Measurements from ENCODE around the gene GAGE13. TPM values are rescaled to one million over a fixed set of nuclear protein-coding genes. Genes with fewer than 3 reads are reported as not detected.
"Not testable (repeated sequence)": the region's sequence is repeated elsewhere in the genome, so short reads cannot be mapped to it uniquely, and the experiment has no call there.

GAGE13 gene
- total RNA-seq, 1 experiment from 2014 or later: not detected

DNA sequence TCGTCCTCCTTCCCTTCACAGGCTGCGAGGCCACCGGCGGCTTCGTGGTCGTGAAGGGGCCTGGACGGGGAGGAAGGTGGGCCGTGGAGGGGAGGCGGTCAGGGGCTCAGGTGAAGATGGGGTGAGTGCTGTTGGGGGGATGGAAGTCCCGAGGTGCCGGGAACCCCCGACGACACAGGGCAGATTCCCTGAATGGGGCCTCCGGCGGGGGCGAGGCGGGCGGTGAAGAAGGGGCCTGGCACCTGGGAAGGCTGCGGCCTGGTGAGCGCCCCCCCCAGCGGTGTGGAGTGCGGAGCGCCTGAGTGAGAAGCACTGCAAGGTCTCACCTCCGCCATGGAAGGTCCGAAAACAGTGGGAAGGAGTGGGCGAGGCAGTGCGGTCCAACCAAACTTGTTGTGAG lies 9.1 kb upstream of the GAGE13 start:
- in situ Hi-C loops (cut with HindIII; ENCODE audit: low sequenced_read_pairs); DNase-seq (ENCODE audit: low spot score): not testable (repeated sequence)

DNA sequence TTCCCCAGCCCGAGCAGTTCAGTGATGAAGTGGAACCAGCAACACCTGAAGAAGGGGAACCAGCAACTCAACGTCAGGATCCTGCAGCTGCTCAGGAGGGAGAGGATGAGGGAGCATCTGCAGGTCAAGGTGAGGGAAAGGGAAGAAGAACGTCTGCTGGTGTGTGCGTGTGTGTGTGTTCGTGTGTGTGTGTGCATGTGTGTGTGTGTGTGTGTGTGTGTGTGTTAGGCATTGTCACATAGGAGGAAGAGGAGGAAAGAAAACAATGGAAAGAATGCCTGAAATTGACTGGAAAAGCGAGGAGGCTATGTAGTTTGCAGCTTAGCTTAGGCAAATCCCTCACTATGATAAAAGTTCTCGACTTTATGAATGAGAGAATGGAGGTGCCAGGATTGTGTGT lies 7.6 kb upstream of the GAGE13 start:
- DNase-seq (ENCODE audit: low spot score); in situ Hi-C loops (cut with HindIII; ENCODE audit: low sequenced_read_pairs): not testable (repeated sequence)

- DNase-seq (ENCODE audit: low spot score); in situ Hi-C loops (cut with HindIII; ENCODE audit: low sequenced_read_pairs): not testable (repeated sequence)
Measured at GRCh38 chrX:49330421-49330820, 961 bp upstream of the GAGE13 start.

DNA sequence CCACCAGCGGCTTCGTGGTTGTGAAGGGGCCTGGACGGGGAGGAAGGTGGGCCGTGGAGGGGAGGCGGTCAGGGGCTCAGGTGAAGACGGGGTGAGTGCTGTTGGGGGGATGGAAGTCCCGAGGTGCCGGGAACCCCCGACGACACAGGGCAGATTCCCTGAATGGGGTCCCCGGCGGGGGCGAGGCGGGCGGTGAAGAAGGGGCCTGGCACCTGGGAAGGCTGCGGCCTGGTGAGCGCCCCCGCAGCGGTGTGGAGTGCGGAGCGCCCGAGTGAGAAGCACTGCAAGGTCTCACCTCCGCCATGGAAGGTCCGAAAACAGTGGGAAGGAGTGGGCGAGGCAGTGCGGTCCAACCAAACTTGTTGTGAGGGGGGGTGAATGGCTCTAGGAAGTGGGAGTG lies 459 bp downstream of the GAGE13 start:
- in situ Hi-C loops (cut with HindIII; ENCODE audit: low sequenced_read_pairs); DNase-seq (ENCODE audit: low spot score): not testable (repeated sequence)

- DNase-seq (ENCODE audit: low spot score); in situ Hi-C loops (cut with HindIII; ENCODE audit: low sequenced_read_pairs): not testable (repeated sequence)
Measured at GRCh38 chrX:49341449-49341848, 10.1 kb downstream of the GAGE13 start.

GRCh38 chrX:49344496-49345175 lies 13.3 kb downstream of the GAGE13 start:
- in situ Hi-C loops (cut with HindIII; ENCODE audit: low sequenced_read_pairs); DNase-seq (ENCODE audit: low spot score): not testable (repeated sequence)

- in situ Hi-C loops (cut with HindIII; ENCODE audit: low sequenced_read_pairs); DNase-seq (ENCODE audit: low spot score): not testable (repeated sequence)
Measured at GRCh38 chrX:49345402-49345801, 14.0 kb downstream of the GAGE13 start.

DNA sequence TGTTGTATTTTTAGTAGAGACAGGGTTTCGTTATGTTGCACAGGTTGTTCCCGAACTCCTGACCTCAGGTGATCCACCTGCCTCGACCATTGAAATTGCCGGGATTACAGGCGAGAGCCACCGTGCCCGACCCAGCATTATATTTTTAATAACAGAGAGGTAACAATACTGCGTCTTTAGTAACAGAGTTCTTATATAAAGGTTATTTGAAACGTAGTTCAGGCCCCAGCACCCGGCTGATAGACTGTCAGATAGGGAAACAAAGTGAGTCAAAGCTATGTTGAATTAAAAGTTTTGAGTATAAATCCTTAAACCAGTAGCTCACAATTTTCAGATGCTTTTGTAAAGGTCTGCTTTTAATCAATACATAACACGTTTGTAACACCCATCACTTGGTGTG lies 14.8 kb downstream of the GAGE13 start:
- in situ Hi-C loops (cut with HindIII; ENCODE audit: low sequenced_read_pairs): not testable (repeated sequence)

More for the DNA sequence above, 14.8 kb downstream of the GAGE13 start:
- not testable (repeated sequence) for DNase-seq (ENCODE audit: low spot score)

Other genes with a start within 250 kb of the GAGE13 start
- 27.2 and 28.2 TPM in 2 replicates for gene GPKOW, start 207.8 kb upstream of the GAGE13 start, total RNA-seq (2014; rRNA removed; shearing (Covaris generic))
- gene MAGIX, start 168.8 kb upstream of the GAGE13 start, total RNA-seq (2014; rRNA removed; shearing (Covaris generic)): 2.7 and 14.2 TPM in 2 replicates
- 26.8 and 32.4 TPM in 2 replicates for gene PLP2, start 159.7 kb upstream of the GAGE13 start, total RNA-seq (2014; rRNA removed; shearing (Covaris generic))
- 15.4 and 18.4 TPM in 2 replicates for gene PRICKLE3, start 145.2 kb upstream of the GAGE13 start, total RNA-seq (2014; rRNA removed; shearing (Covaris generic))
- 8.7 and 13.8 TPM in 2 replicates for gene SYP, start 131.4 kb upstream of the GAGE13 start, total RNA-seq (2014; rRNA removed; shearing (Covaris generic))
- not detected in 2 replicates for gene CACNA1F, start 98.2 kb upstream of the GAGE13 start, total RNA-seq (2014; rRNA removed; shearing (Covaris generic))
- gene CCDC22, start 96.1 kb upstream of the GAGE13 start, total RNA-seq (2014; rRNA removed; shearing (Covaris generic)): 24.2 and 32.0 TPM in 2 replicates
- gene FOXP3, start 66.9 kb upstream of the GAGE13 start, total RNA-seq (2014; rRNA removed; shearing (Covaris generic)): not detected in 2 replicates
- gene PPP1R3F, start 61.8 kb upstream of the GAGE13 start, total RNA-seq (2014; rRNA removed; shearing (Covaris generic)): 2.0 and 2.5 TPM in 2 replicates
- not detected in 2 replicates for gene GAGE10, start 27.9 kb upstream of the GAGE13 start, total RNA-seq (2014; rRNA removed; shearing (Covaris generic))
- not detected in 2 replicates for gene GAGE12J, start 9.5 kb upstream of the GAGE13 start, total RNA-seq (2014; rRNA removed; shearing (Covaris generic))
- gene GAGE12C, start 200.6 kb downstream of the GAGE13 start, total RNA-seq (2014; rRNA removed; shearing (Covaris generic)): not detected in 2 replicates
- not detected in 2 replicates for gene GAGE12D, start 210.2 kb downstream of the GAGE13 start, total RNA-seq (2014; rRNA removed; shearing (Covaris generic))
- gene GAGE12E, start 219.7 kb downstream of the GAGE13 start, total RNA-seq (2014; rRNA removed; shearing (Covaris generic)): not detected in 2 replicates
- not detected in 2 replicates for gene GAGE12F, start 229.3 kb downstream of the GAGE13 start, total RNA-seq (2014; rRNA removed; shearing (Covaris generic))
- gene GAGE12G, start 238.8 kb downstream of the GAGE13 start, total RNA-seq (2014; rRNA removed; shearing (Covaris generic)): not detected in 2 replicates
- not detected in 2 replicates for gene GAGE12H, start 248.4 kb downstream of the GAGE13 start, total RNA-seq (2014; rRNA removed; shearing (Covaris generic))